GM21825 (cell line): ENCODE measurements around the gene PLA2G7.
"Not testable (repeated sequence)": the region's sequence is repeated elsewhere in the genome, so short reads cannot be mapped to it uniquely, and the experiment has no call there.

Source experiments
- ATAC-seq: cut with Tn5 transposase; IDR thresholded peaks from one replicate; pipeline ENCODE4 v1.9.1; 2021; ENCODE audit warnings: mild to moderate bottlenecking, moderate library complexity; ENCODE audit not compliant: unreplicated experiment

The PLA2G7 gene

DNA sequence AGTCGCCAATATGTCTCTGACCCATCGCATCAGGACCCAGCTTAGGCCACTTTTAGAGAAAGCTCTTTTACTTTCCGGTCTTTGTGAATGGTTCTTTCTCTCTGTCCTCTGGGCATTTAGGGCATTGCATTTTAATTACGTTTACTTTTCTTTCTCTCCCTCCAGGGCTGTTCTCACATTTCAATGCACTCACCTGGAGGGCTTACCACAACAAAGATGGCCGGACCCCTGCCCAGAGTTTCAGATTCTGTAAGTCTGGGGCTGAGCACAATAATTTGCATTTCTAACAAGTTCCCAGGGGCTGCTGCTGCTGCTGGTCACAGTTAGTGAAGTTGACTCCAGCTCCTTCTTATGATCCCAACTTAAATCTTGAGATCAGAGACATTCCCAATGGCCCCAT lies 14.6 kb upstream of the PLA2G7 start:
- no peak for ATAC-seq

DNA sequence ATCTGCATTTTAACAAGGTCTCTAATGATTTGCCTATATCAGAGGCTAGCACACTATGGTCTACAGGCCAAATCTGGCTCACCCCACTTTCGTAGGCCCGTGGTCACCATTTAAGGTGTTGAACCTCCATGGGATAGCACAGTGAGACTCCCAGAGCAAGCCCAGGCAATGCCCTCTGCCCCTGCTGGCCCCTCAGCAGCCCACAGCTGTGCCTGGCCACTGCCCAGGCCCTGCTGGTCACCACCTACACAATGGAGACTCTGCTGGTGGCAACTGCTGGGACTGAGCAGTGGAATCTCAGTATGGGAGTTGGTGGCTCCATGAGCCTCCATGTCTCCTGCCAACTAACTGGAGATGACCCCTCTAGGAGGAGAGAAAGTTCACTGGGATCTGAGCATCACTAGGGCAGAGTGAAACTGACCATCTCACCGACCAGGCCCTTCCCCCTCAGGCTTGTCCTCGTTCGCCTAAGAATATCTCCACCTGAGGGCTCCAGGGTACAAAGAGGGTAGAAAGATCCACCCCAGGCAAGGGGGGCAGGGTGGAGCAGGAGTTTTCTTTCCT lies 13.8 kb upstream of the PLA2G7 start:
- no peak for ATAC-seq

DNA sequence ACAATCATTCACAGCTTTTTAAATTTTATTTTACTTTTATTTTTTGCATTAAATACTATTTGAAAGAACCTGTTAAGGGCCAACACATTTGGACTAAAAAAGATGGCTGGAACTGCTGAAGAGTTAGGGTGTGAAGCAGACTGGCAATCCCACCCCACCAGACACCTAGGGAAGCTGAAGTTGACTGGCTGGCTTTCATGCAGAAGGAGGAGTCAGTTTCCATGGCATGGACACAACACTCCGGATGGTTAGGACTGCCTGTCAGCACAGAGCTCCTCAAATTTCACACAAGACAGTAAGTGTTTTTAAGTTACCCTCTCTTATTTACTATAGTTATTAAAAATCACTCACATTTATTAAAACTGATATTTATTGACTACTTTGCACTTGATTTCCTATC lies 11.5 kb upstream of the PLA2G7 start, which contains the start of gene ANKRD66:
ANKRD66 (plus strand) TSS at position 238 of the 400 bp plus-strand sequence. CDS start 5,016 bp downstream, outside the sequence.
- no peak for ATAC-seq

DNA sequence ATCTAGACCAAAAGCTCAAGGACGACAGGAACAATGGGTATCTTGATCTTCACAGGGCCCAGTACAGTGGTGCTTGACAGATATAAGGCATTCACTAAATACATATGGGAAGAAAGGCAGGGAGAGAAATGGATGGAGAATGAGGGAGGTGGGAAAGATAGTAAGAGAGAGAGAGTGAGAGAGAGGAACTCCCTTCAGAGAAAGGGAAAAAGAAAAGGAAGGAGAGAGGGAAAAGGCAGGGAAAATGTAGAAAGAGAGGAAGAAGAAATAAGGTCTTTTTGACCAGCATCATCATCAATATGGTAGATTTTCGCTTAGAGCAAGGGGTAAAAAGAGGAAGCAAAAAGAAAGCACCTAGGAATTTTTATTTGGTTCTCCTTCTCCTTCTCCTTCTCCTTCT lies 10.8 kb upstream of the PLA2G7 start:
- ATAC-seq: no peak

DNA sequence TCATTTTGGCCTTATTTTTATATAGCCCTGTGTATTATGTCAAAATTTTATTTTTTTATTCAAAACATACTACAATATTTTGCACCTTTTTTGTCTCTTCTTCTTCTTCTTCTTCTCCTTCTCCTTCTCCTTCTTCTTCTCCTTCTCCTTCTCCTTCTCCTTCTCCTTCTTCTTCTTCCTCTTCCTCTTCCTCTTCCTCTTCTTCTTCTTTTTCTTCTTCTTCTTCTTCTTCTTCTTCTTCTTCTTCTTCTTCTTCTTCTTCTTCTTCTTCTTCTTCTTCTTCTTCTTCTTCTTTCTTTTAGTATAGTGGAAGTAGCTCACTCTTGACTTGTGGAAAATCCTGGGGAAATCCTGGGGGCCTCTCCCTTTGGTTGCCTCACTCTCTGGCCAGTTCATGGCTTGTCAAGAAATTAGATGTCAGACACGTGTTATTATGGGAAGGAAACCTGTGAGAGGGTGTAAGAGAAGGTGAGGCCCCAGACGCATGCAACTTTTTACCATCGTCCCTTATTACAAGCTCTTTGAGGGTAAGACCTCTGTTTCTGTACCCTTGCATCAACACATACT lies 9.1 kb upstream of the PLA2G7 start:
- not testable (repeated sequence) for ATAC-seq

DNA sequence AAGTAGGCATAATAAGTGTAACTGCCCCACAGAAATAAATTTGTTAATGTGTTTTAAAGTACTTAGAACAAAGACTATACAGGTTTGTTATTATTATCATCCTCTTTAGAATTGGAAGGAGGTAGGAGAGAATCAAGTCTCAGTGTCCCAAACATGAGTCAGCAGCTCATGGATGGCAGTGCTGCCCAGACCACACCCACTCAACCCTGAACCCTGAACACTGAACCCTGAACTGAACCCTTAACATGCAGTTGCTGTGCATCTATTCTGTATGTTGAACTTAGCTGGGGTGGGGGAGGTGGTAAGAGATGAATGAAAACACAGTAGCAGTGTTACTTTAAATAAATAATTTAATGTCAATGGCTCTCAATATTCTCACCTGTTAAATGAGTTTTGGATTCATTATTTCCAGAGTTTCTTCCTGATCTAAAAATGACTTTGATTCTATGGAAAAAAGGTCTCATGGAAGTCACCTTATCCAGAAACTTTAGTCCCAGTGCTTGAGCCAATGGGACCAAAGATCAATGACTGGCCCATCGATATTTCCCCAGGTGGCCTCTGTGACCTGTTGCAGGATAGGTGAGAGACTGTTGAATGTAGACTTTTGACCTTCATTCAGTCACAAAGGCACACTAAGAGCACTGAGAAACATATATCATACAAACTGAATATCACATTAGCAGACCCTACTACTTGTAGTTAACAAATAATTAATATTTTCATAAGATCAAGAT lies 8.4 kb upstream of the PLA2G7 start:
- ATAC-seq: no peak

DNA sequence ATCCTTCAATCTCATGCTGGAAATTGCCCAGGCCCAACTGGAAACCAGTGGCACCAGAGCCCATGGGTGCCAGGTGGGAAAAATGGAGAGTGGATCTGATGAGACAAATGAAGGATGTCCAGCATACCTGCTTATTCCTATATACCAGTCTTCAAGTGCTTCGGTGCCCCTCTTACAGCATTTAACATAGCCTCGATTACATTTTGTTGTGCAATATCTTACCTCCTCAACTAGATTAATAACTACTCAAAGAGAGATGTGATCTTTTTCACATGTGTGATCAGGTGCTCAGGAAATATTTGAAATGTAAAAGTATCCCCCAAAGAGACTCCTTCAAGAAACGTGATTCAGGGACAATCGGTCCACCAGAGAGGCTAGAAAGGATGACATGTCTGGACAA lies 6.7 kb upstream of the PLA2G7 start:
- ATAC-seq: no peak

DNA sequence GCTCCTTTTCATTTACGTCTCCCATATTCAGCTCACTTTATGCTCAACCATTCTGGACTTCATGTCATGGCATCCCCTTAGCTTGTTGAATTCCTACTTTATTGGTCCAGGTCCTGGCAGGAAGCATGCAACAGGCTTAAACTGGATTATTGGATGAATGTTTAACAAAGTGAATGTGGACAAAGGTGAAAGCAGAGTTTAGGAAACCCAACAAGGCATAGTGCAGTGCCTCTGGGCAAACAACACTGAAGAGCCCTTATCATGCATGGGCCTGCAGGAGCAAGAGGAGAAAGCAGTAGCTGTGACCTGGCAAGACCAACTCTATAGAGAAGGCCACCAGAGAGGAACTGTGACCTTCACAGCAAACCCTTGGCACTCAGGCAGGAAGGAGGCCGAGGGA lies 6.3 kb upstream of the PLA2G7 start:
- ATAC-seq: no peak

DNA sequence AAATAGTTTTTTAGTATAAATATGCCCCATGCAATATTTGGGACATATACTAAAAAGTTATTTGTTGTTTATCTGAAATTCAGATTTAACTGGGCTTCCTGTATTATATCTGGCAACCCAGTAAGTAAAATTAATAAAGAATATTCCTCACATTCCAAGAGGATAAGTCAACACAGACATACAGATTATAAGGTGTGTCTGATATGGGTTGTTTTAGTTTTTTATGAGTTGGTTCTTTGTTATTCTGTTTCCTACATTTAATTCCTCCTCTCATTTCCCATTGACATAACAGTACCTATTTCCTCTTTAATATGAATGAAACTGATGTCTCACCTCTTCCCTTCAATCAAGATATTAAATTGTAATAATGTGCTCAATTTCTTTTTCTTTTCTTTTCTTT lies 1.7 kb upstream of the PLA2G7 start:
- ATAC-seq: no peak

DNA sequence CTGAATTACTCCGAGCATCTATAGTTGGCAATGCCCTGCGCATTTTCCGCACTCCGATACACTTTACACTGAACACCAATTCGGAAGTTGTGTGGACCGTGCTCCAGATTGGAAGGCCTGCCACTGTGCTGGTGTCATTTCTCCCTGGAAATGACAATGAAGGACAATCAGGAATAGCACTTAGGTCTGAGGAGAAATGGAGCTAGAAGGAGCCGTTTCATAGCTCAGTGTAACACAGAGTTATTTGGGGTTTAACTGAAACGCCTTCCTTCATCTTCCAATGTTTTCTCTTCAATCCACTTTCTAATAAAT lies 501 bp upstream of the PLA2G7 start:
- ATAC-seq: no peak

DNA sequence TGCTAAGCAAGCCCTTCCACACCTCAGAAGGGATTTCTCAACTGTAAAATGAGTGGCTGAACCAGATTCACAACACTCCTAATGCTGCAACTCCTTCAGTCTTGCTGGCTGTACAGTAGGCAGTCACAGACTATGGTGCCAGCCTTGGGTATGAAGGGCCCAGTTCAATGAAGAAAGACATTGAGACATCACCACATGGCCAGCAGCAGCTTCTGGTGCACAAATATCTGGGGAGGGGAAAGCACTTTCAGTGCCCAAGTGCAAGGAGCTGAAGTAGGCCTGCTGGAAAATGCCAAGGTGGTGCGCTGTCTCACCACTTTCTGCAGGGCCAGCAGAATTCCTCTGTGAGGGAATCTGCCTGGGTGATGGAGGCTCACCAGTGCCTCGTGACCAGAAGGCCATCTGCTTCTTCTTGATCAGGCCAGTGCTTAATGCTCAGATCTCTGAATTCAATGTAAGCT lies 1.8 kb downstream of the PLA2G7 start:
- ATAC-seq: no peak

DNA sequence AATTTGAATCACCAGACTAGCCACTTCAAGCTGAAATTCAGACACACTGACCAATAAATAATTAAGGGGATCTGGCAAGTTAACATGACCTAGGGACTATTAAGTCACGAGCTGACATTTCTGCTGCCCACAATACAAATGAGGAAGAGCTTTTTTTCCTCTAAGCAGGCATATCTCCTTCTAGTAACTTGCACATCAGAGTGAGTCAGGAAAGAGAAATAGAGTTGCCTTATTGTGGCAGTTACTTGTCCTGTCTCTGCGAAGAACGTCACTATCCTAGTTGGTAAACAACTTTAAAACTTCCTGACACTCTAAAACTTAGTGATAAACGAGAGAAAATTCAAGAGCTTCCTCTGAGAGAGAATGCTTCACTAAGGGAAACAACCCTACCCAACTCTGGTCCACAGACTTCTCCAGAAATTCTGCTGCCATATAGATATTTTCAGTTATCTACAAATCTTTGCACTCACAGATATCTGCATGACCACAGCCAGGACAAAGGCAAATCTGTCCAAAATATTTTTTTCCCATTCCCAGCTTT lies 4.2 kb downstream of the PLA2G7 start:
- ATAC-seq: no peak

DNA sequence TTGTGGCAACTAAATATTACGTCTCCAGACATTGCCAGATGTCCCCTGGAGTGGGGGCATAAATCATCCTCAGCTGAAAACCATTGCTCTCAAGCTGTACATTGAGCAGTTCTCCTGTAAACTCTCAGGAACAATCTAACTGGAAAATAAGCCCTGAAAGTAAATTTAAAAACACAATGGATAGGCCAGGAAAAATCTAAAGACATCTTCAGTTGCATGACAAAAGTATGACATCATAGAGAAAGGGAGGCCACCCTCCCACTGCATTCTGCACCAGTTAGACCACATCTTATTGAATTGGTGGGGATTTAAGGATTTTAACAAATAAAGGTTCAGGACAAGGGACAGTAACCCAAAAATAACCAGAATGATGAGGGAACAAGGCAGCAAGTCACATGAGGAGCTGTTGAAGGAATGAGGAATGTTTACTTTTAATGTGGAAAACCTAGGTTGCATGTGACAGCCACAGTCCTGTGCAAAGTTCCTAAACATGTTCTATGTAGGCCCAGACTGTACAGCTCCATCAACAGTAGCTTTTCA lies 5.3 kb downstream of the PLA2G7 start:
- no peak for ATAC-seq

DNA sequence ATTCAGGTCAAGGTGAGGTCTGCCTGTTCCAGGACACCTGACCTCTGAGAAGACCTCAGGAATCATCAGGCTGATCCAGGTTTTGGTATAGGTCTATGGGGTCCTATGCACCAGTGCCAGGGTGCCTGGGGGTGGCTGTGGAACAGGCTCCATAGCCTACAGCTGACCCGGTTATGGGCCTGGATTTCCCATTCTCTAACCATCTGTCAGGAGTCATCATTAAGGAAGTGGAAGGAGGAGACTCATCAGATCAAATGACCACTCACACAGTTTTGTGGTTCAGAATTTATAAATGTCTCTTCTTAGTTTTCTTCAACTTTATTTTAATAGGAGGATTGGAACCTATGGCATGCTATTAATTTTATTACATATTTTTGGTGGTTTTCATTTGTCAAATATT lies 14.8 kb downstream of the PLA2G7 start:
- ATAC-seq: no peak

DNA sequence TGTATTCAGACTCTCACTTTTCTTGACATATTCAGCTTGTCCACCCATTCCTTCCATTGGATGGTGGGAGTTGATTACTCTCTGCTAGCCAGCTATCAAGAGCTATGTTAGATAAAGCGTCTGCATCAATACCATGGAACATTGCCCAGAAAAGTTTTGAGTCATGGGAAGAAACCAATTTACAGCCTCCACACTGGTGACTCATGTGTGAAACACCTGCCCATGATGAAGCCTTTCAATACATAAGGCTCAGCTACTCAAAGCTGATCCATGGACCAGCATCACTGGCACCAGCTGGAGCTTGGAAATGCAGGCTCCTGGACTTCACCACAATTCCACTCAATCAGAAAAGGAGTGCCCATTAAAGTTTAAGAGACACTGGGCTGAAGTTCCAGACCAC lies 16.1 kb downstream of the PLA2G7 start:
- ATAC-seq: no peak

DNA sequence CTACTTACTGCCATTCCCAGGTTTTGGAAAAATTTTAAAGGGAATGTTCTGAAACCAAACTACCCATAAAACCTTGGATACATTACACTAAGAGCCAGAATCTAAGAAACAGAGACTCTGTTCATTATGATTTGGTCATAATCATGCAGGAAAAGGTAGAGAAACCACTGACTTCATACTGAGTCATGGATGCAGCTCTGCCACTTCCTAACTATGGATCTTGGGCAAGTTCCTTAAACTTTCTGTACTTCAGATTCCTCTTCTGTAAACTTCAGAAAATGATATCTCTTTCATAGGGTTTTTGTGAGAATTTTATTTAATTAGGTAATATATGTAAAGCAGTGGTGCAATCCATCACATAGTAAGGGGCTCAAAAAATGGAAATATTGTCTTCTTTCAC lies 20.0 kb downstream of the PLA2G7 start:
- ATAC-seq: no peak

DNA sequence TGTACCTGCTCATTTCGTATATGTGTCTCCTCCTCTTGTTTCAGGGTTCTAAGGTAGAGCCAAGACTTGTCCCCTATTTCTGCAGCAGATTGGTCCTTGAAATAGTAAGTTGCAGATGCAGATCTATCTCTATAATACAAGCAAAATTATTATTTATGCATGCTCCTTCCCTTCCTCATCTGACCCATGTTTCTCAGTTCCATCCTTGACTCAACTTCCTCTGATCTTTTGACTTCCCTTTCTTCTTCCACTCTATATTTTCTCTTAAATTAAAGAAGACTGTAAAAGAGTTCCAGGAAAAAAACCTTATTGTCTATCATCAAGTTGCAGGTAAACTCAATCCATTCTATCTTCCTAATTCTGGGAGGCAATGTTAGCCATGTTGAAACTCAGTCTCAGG lies 23.7 kb downstream of the PLA2G7 start:
- ATAC-seq: no peak

DNA sequence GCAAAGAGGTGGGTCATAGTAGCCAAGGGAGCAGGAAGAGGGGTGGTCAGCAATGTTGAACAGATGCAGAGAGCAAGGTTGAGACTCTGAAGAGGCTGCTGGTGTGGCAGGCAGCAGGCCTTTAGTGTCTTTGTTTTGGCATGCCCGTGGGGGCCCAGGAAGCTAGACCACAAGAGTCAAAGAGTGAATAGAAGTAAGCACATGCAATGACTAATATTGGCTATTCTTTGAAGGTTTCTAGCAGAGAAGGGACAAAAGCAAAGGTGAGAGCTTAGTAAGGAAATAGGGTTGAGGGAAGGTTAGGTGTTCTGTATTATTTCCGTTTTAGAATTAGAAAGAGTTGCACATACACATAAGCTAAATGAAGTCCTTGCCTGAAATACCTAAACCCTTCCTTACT lies 28.7 kb downstream of the PLA2G7 start:
- ATAC-seq: no peak

DNA sequence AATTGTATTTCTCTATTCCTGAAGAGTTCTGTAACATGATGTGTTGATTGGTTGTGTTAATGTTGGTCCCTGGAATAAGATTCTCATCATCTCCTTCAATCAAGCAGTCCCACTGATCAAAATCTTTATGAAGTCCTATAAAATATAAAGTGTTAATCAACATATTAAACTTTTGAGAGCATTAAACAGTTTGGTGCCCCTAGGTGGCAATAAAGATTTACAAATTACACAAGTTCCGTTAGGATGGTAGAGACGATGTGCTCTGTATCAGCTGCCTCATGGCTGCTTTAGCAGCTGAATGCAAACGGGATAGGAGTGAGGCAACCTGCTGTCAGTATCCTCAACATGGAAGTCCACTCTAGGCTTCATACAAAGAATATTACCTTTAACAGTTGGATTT lies 30.6 kb downstream of the PLA2G7 start:
- ATAC-seq: no peak

DNA sequence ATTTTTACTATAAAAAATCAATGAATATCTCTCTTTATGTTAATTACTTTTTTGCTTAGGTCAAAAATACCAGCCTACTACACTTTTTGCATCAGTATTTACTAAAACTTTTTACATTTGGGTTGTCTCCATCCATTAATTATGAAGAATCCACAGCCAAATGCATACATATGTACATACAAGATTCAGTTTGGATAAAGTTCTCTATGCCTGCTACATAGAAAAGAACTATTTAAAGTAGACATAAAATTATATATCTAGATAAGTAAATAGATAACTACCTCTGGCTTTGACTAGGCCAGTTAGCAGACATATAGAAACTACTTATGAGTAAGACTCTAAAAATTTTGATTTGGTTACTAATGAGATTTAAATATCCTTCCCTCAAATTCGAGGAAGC lies 35.2 kb downstream of the PLA2G7 start:
- no peak for ATAC-seq

DNA sequence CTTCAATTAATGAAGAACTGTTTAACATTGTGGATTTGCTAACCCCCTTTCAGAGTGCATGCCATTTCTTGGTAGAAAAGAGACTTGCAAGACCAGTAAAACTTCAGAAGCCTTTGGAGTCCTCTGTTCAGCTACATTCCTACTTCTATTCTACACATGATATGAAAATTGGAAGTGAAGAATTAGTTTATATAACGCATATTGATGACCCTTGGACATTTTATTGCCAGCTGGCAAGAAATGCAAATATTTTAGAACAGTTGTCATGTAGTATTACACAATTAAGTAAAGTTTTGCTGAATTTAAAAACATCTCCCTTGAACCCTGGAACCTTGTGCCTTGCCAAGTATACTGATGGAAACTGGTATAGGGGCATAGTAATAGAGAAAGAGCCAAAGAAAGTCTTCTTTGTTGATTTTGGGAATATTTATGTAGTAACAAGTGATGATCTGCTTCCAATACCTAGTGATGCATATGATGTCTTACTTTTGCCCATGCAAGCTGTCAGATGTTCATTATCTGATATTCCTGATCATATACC lies 44.2 kb downstream of the PLA2G7 start:
- no peak for ATAC-seq
